Erythroblast (primary cell): ENCODE measurements around the gene AP2A1.

Experiments used
- GATA1 ChIP-seq: IDR thresholded peaks from 2 replicates; pipeline ENCODE4 v1.6.1; 2011; ENCODE audit warnings: low read depth, mild to moderate bottlenecking, control low read depth, low read length, moderate library complexity
- POLR2A ChIP-seq: IDR thresholded peaks from 2 replicates; pipeline ENCODE4 v1.6.1; 2011; ENCODE audit warnings: mild to moderate bottlenecking, low read length

GRCh38 chr19:49766930-49767299, at the start of gene AP2A1:
- no peak for TF ChIP-seq POLR2A
- TF ChIP-seq GATA1: no peak
